HPDE6-E6E7 (cell line): ENCODE results near the gene KCP.

Experiments used
- DNase-seq: peaks from one replicate; pipeline ENCODE4 v3.0.0; 2011; ENCODE audit warnings: missing footprints; ENCODE audit errors: extremely low spot score

KCP gene

DNA sequence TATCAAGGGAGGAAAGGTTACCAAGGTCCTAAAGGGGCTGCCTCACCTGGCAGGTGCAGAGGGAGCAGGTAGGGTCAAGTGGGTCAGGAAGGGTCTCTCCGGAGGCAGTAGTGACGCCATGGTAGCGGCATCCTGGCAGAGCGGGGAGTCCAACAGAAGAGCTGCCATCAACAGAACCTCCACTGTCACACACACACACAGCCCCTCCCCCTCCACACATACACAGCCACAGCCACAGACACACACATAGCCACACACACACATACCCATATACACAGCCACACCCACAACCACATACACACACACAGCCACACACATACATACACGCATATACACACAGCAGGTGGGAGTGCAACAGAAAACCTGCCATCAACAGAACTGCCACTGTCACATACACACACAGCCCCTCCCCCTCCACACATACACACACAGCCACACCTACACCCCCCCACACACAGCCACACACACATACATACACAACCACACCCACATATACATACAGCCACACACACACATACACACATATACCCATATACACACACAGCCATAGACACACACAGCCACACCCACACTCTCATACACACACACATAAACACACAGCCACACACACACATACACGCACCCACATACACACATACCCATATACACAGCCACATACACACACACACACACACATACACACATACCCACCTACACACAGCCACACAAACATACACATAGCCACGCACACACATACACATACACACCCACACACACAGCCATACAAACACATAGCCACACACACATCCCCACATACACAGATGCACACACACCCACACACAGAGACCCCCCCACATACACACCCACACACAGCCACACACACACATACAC lies 23.1 kb downstream of the KCP start:
- DNase-seq, result no peak

DNA sequence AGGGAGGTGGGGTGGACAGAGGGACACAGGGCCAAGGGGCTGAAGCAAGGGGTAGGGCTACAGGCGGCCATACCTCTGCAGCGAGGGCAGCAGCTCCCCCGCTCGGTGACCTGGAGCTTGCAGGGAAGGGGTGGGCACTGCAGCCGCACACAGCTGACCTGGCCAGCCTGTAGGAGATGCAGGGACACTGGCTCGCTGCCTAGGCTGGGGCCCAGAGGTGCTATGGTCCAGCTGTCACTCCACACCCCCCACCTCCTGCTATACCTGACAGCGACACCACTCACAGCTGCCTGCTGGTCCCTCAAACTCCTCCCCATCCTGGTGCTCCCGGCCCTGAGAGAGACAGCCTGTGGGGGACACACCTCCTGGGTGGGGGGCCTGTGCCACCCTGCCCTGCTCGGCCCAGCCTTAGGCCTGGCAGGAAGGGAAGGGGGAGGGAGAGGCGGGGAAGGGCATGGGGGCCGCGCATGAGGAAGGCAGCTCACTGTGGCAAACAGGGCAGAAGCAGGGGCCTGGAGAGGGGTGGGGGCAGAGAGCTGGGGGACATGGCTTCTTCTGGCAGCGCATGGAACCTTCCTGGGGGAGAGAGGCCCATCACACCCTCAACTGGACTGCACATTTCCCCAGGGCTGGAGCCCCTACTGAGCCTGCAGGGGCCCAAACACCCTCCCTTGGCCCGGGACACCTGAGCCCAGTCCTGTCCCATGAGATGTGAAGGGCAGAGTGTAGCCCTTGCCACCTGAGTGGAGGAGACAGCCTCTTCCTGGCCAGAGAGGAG lies 23.9 kb downstream of the KCP start:
- no peak for DNase-seq

DNA sequence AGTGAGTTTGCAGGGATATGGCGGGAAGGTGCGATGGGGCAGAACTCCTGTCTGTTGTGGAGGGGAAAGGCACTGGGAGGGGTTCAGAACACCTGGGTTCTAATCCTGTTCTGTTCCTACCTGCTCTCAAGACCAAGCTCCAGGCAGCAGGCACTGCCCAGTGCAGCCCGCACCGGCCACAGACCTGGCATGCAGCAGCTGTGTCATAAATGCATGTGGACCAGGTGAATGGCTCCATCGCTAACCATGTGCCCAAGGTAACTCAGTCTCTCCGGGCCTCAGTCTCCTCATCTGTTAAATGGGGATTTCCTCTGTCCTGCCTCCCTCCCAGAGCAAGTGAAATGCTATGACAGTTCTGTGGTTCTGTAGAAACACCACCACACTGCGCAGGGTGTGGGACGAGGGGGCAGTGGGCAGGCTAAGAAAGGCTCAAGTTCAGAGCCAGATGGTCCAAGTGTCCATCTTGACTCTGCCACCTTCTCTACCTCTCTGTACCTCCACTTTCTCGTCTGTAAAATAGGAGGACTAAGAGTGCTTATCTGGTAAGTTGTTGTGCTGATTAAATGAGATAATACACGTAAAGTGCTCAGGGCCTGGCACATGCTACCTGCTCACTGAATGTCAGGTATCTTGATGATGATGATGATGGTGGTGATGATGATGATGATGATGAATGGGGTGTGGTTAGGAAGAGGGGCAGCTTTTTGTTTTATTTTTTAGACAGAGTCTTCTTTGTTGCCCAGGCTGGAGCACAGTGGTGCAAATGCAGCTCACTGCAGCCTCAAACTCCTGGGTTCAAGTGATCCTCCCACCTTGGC lies 24.9 kb downstream of the KCP start:
- DNase-seq, result no peak

DNA sequence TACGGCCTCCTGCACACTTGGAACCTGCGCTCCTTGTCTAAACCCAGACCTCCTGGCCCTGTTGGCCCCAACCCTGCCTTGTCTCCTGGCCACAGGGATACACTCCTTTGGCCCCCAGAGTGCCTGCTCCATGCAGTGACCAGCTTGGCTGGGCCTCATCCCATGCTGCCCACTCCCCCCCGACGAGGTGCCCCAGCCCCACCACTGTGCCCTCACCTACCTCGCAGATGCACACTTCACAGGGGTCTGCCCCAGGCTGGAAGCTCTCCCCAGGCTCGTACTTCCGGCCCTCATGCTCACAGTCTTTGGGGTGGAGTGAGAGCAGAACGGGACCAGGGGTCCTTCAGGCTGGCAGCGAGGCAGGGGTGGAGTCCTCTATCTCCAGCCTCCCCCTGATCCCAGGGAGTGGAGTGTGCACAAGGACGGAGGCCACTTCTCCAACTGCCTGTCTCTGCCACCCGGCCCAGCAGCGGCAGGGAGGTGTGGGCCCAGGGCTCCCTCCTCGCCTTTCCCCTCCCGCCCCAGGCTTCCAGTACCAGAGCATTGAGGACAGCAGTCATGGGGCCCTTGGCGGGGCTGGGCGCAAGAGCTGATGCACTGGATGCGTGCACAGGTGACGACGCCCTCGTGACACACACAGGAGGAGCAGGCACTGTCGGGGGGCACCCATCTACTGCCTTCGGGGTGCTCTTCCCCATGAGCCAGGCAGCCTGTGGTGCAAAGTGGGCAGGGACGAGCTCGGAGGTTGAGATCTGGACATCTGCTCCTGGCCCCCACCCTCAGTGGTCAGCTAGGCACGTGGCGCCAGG lies 25.7 kb downstream of the KCP start:
- no peak for DNase-seq

DNA sequence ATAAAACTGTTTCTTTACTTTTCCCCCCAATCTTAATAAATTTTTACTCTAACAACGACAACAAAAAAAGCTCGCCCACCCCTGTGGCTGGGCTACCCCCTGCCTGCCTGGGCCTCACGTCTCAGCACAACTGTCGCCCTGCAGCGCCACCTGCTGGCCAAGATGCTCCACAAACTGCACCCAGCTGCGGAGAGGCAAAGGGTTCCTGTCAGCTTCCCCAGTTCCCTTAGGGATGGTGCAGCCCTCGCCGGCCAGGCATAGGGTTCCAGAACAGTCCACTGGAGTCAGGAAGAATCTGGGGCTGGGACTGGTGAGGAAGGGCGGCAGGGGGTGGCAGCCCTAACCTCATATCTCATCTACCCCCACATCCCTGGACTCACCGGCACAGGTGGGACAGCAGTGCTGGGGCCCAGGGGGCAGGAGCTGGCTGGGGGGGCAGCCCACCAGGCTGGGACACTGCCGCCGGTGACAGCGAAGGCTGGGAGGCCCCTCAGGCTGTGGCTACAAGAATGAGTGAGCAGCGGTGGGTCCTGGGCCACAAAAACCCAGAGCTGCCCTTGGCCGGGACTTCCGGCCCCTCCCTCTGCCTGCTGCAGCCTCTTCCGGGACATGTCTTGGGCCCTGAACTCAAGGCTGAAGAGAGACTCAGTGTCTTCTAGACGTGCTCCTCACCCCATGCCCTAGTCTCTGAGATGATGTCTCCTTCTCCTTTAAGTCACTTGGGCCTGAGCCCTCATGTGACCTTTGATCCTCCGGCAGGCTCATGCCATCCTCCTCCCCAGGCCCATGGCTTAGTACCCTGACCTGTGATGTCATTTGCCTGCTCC lies 26.7 kb downstream of the KCP start:
- peak; percentile 82 for DNase-seq

DNA sequence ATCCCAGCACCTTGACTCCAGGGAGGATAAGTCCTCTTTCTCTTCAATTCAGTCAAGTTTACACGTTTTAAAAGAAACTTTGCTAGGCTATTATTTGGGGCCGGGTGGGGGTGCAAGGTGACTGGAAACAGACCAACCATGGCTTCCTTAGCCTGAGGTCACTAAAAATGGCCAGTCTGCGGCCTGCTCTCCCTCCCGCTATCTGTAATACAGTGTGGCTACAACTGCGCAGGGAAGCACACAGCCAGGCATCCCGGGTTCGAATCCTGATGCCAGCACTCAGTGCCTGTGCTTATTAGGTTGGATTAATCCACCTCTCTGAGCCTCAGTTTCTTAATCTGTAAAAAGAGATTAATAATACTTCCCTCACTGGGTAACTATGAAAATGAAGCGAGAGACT lies 28.4 kb downstream of the KCP start:
- no peak for DNase-seq

DNA sequence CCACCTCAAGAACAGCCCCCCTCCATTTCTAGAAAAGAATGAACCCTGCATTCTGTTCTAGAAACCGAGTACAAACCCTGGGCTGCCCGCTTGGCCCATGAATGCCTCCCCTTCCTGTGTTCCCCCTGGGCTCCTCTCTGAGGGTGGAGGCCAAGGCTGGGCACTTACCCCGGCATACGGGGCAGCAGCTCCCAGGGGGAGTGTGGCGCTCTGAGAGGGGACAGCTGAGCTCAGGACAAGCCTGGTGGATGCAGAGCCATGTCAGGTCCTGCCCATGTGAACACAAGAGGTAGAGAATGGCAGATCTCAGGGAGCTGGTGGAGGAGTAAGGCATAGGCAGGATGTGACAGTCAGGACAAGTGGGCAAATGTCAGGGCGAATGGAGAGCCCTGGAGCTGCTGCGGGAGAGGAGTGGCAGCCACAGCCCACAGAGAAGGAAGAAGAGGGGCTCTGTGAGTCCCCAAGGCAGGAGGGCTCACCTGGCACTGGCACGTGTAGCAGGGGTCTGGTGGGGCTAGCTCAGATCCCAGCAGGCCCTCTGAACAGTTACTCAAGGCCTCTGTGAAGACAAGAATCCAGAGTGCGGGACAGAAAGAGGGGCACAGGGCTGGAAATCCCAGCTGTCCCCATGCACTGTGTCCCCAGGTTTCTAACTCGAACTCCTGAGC lies 28.9 kb downstream of the KCP start:
- no peak for DNase-seq

DNA sequence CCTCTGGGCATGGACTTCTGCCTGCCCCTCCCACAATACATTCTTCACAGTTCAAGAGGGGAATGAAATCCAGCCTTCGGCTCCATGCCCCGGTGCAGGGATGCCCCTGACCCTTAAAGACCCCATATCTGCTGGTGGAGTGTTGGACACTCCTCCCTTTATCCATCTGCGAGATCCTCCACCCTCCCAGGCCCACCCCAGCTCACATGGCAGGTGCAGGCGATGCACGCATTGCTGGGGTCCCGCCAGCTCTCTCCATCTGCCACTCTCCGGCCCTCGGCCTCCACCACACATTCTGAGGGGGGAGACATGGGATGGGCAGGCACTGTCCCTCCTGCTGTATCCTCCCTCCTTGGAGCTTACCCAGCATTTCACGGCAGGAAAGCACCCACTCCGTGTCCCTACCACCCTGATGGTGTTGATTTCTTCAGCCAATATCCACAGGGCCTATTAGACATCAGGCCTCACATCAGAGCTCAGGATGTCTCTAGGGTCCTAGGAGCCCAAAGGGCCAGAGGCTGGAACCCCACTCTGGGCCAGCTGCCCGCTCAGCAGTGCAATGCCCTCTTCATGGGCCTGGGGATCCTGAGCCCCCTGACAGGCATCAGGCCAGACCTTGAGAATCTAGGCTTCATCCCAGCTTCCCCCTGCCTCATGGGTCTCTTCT lies 29.6 kb downstream of the KCP start:
- DNase-seq, result no peak

DNA sequence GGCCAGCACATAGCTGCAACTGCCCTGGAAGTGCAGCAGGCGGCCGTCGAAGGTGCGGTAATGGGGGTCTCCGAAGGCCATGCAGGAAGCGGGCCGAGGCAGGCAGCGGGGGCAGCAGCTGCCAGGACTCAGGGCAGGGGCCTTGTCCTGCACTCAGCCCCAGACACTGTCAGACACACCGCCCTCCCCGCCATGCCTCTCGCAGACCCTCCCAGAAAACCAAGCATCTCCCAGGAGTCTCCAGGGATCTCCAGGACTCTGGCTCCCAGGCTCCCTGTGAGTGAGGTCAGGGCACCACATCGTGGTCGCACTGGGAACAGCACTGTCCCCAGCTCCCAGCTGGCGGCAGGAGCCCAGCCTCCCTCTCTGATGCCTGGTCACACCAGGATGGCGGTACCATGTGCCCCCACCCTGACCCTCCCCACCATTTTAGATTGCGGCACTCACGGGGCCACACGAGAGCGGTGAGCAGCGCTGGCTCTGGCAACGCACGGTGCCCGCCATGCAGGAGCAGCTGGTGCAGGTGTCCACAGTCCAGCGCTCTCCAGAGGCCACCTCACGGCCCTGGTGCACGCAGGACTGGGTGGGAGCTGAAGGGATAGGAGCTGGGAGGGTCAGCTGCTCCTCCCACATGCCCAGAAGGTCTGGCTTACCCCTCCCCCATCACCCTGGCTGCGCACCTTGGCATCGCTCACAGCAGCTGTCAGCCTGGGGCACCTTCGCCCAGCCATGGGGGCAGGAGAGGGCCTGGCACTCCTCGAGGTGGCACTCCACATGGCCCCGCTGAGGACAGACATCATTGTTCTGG lies 30.4 kb downstream of the KCP start:
- no peak for DNase-seq

DNA sequence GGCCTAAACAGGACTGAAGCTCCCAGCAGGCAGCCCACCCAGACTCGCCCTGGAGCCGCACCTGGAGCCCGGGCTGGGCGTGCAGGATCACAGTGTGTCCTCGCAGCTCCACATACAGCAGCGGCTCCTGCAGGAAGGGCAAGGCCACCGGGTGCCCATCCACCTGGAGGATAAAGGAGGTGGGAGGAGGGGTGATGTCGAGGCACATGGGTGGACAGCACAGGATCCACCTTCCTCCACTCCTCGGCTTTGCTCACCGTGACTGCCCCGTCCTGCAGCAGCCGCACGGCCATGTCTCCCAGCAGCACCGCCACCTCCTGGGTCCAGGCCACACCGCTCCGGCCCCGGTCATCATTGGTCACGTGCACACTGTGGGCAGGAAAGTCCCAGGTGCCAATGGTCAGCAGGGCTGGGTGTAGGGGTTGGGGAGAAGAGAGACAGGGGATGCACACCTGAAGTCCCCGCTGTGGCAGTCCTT lies 31.0 kb downstream of the KCP start:
- no peak for DNase-seq

DNA sequence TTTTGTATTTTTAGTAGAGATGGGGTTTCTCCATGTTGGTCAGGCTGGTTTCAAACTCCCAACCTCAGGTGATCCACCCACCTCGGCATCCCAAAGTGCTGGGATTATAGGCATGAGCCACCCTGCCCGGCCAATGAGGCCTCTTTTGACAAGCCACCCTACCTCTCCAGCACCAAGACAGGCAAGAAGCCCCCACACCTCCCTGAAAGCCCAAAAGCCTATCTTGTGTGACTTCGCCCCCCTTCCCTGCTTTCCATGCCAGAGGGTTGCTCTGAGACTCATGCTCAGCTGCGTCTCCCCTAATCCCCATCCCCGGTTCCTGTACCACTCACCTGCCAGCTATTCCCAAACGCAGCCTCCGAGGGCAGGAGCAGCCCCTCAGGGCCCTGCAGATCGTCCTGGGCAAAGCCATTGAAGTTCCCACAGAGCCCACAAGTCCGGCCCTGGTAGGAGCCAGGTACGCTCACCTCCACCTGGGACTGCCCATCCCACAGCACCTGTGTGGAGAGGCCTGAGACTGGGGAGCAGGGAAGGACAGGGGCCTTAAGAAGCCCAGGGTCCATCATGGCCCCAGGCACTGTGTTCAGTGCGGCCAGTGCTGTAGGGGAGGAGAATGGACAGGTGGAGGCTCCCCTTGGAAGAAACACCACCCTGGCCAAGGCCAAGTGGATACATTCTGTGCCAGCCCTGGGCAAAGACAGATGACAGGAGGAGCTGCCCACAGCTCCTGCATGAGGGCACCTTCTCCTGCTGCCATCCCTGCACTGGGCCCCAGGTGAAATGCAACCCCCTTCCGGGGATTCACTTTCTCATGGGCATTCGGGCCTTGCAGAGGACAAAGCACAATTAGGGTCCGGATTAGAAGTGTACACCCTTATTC lies 32.0 kb downstream of the KCP start:
- DNase-seq, result no peak

DNA sequence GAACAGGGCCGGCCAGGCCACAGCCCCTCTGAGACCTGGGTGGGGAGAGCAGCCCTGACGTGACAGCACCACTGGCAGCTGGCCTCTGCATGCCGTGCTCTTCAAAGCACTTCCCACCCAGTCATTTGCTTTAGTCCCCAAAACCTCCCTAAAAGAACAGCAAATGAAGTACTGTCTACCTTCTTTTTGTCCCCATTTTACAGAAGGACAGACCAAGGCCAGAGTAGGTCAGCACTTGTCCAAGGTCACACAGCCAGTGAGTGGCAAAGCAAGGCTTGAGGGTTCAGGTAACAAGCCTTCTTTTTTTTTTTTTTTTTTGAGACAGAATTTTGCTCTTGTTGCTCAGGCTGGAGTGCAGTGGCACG lies 32.8 kb downstream of the KCP start:
- no peak for DNase-seq

DNA sequence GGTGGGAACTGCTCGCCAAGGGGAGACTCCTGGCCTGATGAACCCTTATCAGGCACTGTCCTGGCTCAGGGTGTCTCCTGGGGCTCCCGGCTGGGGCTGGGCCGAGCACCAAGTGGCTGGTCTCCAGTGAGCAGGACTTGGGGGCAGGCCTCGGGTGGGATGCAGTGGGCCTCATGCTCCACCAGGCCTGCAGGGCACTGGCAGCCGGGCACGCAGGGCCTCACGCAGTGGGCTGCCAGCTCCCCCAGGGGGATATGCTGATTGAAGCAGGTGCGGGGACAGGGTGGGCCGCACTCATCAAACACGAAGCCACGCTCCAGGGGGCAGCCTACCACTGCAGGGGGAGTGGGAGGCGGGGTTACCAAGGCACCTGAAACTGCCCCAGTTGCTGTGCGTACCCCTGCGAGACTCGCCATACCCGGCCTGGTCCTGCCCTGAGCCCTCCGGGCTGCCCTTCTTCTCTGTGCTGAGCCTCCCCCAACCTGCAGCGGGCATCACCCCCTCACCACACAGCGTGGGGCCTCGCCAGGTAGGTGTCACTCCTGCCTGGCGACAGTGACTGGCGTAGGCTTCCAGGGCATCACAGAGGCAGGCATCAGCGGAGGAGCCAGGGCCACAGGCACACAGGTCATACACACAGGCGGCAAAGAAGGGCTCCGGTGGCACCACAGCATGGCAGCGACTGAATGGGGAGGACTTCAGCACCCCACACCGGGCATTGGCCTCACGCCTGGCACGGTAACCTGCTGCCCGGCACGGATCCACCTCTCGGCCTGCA lies 33.3 kb downstream of the KCP start:
- DNase-seq, result no peak

DNA sequence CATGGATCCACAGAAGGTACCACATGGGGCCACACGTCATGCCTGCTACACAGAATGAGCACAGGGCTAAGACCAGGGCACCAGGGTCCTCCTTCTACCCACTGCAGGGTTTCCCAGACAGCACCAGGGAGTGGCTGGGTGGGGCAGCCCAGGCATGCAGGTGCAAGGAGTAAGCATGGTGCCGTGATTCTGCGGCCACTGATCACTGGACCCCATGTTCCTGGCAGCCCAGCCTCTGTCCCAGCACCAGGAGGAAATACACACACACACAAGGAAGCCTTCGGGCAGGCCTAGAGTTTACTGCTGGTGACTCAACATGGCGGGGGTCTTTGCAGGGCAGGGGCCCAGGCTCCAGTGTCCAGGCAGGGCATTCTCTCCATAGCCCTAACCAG lies 33.9 kb downstream of the KCP start:
- no peak for DNase-seq

DNA sequence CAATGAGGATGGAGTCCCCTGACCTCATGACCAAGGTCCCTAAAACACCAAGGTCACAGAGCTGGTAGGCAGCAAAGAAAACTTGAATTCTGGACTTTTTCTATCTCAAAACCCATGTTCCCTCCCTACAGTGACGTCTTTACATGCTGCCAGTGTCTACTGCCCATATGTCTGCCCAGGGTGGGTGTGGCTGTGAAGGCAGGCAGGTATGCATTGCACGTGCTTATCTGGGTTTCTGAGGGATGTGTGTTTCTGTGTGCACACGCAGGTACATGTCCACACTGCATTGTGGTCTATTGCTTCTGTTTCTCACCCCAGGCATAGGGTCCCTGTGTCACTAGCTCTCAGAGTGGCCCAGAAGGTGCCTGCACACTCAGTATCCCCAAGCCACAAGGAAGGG lies 34.4 kb downstream of the KCP start:
- DNase-seq, result no peak

DNA sequence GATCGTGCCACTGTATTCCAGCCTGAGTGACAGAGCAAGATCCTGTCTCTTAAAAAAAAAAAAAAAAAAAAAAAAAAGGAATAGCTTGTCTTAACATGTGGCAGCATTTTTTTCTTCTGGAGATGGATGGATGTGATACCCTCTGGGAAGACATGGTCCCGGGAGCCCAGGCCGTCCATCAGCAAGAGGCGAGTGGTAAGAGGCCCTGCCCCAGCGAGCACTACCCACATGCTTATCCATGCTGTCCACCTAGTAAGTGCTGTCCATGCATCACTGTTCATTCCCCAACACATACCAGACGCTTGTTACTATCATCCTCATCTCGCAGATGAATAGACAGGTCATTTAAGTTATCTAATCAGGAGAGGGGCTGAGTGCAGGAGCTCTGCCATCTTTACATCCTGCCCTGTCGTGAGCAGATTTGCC lies 35.0 kb downstream of the KCP start:
- DNase-seq, result no peak
